WTC11 (cell line): ENCODE measurements around the gene STAMBPL1. TPM values are rescaled to one million over a fixed set of nuclear protein-coding genes. Genes with fewer than 3 reads are reported as not detected.

Experiments used
- ATAC-seq: fragments of 200-7000 bp; cut with Tn5 transposase; 2 replicates; pipeline ENCODE4 v1.10.0; 2021; ENCODE audit warnings: mild to moderate bottlenecking, moderate library complexity
- CTCF ChIA-PET: fragments of 300-600 bp; sonication (Branson Sonifier 250); formaldehyde crosslinking; loops from one replicate; lab custom pipeline; 2021; ENCODE audit warnings: antibody characterized with exemption; lab: Charles Lee
- POLR2A ChIA-PET: fragments of 350-600 bp; sonication (Branson Sonifier 250); formaldehyde crosslinking; loops from one replicate; lab custom pipeline; 2021; ENCODE audit warnings: antibody characterized with exemption; lab: Charles Lee
- DNase-seq: peaks from one replicate; pipeline ENCODE4 v3.0.0; 2021; ENCODE audit warnings: low spot score
- H3K27ac Mint-ChIP-seq: 2 replicates; pipeline ENCODE4 v1.8.0; 2021; ENCODE audit warnings: mixed read lengths
- H3K27me3 Mint-ChIP-seq: 2 replicates; pipeline ENCODE4 v1.8.0; 2021; ENCODE audit warnings: low read depth, mild to moderate bottlenecking, moderate library complexity, mixed read lengths
- H3K36me3 Mint-ChIP-seq: 2 replicates; pipeline ENCODE4 v1.8.0; 2021; ENCODE audit warnings: mixed read lengths
- H3K4me1 Mint-ChIP-seq: 2 replicates; pipeline ENCODE4 v1.8.0; 2022; ENCODE audit warnings: mixed read lengths
- H3K4me3 Mint-ChIP-seq: 2 replicates; pipeline ENCODE4 v1.8.0; 2021; ENCODE audit warnings: mild to moderate bottlenecking, moderate library complexity, mixed read lengths
- H3K9me3 Mint-ChIP-seq: 2 replicates; pipeline ENCODE4 v1.8.0; 2021; ENCODE audit warnings: mixed read lengths
- CREM ChIP-seq: sonication (generic); formaldehyde crosslinking; IDR thresholded peaks from 2 replicates; pipeline ENCODE4 v1.8.1; 2022; ENCODE audit warnings: mild to moderate bottlenecking, missing genetic modification reagents, moderate library complexity
- ESRRA ChIP-seq: sonication (generic); formaldehyde crosslinking; IDR thresholded peaks from 2 replicates; pipeline ENCODE4 v1.8.1; 2022; ENCODE audit warnings: mild to moderate bottlenecking, missing genetic modification reagents, borderline replicate concordance
- FOXK1 ChIP-seq: sonication (generic); formaldehyde crosslinking; IDR thresholded peaks from 2 replicates; pipeline ENCODE4 v1.8.0; 2022; ENCODE audit warnings: mild to moderate bottlenecking, moderate library complexity, missing genetic modification reagents
- GTF2I ChIP-seq: fragments of 250-450 bp; sonication (Bioruptor Pico); conservative IDR thresholded peaks from 2 replicates; pipeline ENCODE4 v1.4.0; 2021; ENCODE audit warnings: mild to moderate bottlenecking
- HMGA2 ChIP-seq: fragments of 250-450 bp; sonication (Bioruptor Pico); IDR thresholded peaks from 2 replicates; pipeline ENCODE4 v1.4.0; 2021; ENCODE audit warnings: mild to moderate bottlenecking, moderate library complexity
- JAZF1 ChIP-seq: fragments of 250-450 bp; sonication (Bioruptor Pico); IDR thresholded peaks from 2 replicates; pipeline ENCODE4 v1.9.0; 2021; ENCODE audit warnings: moderate library complexity, mild to moderate bottlenecking, inconsistent platforms
- MYBL2 ChIP-seq: sonication (generic); formaldehyde crosslinking; IDR thresholded peaks from 2 replicates; pipeline ENCODE4 v1.8.1; 2023; ENCODE audit warnings: mild to moderate bottlenecking, moderate library complexity, missing genetic modification reagents
- NFATC4 ChIP-seq: fragments of 250-450 bp; sonication (Bioruptor Pico); IDR thresholded peaks from 2 replicates; pipeline ENCODE4 v1.9.0; 2021; ENCODE audit warnings: mild to moderate bottlenecking
- NR1H2 ChIP-seq: sonication (generic); formaldehyde crosslinking; IDR thresholded peaks from 2 replicates; pipeline ENCODE4 v1.9.0; 2021; ENCODE audit warnings: mild to moderate bottlenecking, moderate library complexity, missing genetic modification reagents
- NR2C2 ChIP-seq: sonication (generic); formaldehyde crosslinking; IDR thresholded peaks from 2 replicates; pipeline ENCODE4 v1.8.0; 2022; ENCODE audit warnings: mild to moderate bottlenecking, missing genetic modification reagents
- SP1 ChIP-seq: sonication (generic); formaldehyde crosslinking; conservative IDR thresholded peaks from 2 replicates; pipeline ENCODE4 v1.8.1; 2022; ENCODE audit warnings: missing genetic modification reagents
- TEAD4 ChIP-seq: sonication (generic); formaldehyde crosslinking; IDR thresholded peaks from 2 replicates; pipeline ENCODE4 v1.8.0; 2022; ENCODE audit warnings: mild to moderate bottlenecking, missing genetic modification reagents
- ZBTB21 ChIP-seq: sonication (generic); formaldehyde crosslinking; IDR thresholded peaks from 2 replicates; pipeline ENCODE4 v1.8.1; 2023; ENCODE audit warnings: mild to moderate bottlenecking, missing genetic modification reagents, borderline replicate concordance
- ZNF423 ChIP-seq: fragments of 250-450 bp; sonication (Bioruptor Pico); IDR thresholded peaks from 2 replicates; pipeline ENCODE4 v2.1.2; 2022; ENCODE audit warnings: mild to moderate bottlenecking, moderate library complexity
- total RNA-seq: library from RNA; stranded (reverse); gene quantifications from 3 replicates; pipeline ENCODE4 v1.2.3, GENCODE V29; 2021
- TF ChIP-seq, protein P1 (sequence below): fragments of 250-450 bp; sonication (Bioruptor Pico); conservative IDR thresholded peaks from 2 replicates; pipeline ENCODE4 v1.9.0; 2021; ENCODE audit warnings: mild to moderate bottlenecking
- TF ChIP-seq, protein P2 (sequence below): fragments of 200-600 bp; IDR thresholded peaks from 2 replicates; pipeline ENCODE4 v1.8.0; 2022; ENCODE audit warnings: antibody characterized with exemption
- TF ChIP-seq, protein P3 (sequence below): sonication (generic); formaldehyde crosslinking; IDR thresholded peaks from 2 replicates; pipeline ENCODE4 v1.8.1; 2023; ENCODE audit warnings: mild to moderate bottlenecking, missing genetic modification reagents, borderline replicate concordance
- TF ChIP-seq, protein P4 (sequence below): fragments of 250-450 bp; sonication (Bioruptor Pico); IDR thresholded peaks from 2 replicates; pipeline ENCODE4 v2.1.2; 2022; ENCODE audit warnings: mild to moderate bottlenecking, moderate library complexity
- TF ChIP-seq, protein P5 (sequence below): fragments of 250-450 bp; sonication (Bioruptor Pico); IDR thresholded peaks from 2 replicates; pipeline ENCODE4 v1.9.0; 2021; ENCODE audit warnings: mild to moderate bottlenecking
- TF ChIP-seq, protein P6 (sequence below): sonication (generic); formaldehyde crosslinking; IDR thresholded peaks from 2 replicates; pipeline ENCODE4 v1.8.0; 2022; ENCODE audit warnings: mild to moderate bottlenecking, missing genetic modification reagents
- TF ChIP-seq, protein P7 (sequence below): sonication (generic); formaldehyde crosslinking; conservative IDR thresholded peaks from 2 replicates; pipeline ENCODE4 v1.8.1; 2022; ENCODE audit warnings: mild to moderate bottlenecking, missing genetic modification reagents

STAMBPL1 gene
- total RNA-seq, 1 experiment from 2014 or later = 3.9 TPM

DNA sequence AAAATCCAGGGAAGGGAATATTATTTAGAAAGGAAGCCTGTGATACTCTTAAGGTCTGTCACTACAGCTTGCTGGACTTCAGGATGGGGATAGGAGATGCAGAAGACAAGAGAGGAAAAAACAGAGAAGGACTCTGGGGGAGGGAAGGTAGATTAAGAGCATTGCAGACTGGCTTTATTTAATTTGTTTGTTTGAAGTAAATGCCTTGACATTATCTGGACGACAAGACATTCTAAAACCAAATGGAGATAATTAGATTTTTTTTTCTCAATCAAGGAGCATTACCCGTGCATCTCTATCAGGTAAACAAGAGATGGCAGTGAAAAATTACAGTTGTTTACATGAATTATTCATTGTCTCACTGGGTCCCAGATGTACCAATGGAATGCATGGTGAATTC, 48.2 kb downstream of the STAMBPL1 start (continued):
- TF ChIP-seq, protein P1, sequence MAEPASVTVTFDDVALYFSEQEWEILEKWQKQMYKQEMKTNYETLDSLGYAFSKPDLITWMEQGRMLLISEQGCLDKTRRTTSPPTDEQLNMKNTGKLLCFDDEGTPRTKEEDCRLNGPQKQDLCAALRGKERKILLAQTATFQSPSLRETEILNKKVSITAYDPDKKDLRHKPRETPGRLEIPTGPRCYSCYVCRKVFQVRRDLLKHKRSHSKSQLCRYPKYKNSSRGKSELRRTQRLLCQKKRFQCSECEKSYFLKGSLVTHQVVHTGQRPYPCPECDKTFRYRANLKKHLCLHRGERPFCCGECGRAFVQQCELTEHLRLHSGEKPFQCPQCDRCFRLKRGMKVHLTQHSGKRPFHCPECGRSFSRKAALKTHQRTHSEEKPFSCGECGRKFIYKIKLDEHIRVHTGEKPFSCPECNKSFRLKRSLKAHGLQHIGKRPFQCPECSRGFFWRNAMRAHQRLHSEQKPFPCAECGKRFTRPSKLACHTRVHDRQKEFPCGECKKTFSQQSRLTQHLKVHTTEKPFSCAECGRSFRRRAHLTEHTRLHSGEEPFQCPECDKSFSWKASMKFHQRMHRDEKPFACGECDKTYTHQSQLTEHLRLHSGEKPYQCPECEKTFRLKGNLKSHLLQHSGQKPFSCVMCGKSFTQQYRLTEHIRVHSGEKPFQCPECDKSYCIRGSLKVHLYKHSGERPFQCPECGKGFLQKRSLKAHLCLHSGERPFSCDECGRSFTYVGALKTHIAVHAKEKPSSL (CRISPR knock-in tag) = no peak
- TF ChIP-seq, protein P2, sequence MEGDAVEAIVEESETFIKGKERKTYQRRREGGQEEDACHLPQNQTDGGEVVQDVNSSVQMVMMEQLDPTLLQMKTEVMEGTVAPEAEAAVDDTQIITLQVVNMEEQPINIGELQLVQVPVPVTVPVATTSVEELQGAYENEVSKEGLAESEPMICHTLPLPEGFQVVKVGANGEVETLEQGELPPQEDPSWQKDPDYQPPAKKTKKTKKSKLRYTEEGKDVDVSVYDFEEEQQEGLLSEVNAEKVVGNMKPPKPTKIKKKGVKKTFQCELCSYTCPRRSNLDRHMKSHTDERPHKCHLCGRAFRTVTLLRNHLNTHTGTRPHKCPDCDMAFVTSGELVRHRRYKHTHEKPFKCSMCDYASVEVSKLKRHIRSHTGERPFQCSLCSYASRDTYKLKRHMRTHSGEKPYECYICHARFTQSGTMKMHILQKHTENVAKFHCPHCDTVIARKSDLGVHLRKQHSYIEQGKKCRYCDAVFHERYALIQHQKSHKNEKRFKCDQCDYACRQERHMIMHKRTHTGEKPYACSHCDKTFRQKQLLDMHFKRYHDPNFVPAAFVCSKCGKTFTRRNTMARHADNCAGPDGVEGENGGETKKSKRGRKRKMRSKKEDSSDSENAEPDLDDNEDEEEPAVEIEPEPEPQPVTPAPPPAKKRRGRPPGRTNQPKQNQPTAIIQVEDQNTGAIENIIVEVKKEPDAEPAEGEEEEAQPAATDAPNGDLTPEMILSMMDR = no peak
- TF ChIP-seq JAZF1 (CRISPR knock-in tag) = no peak
- no peak for TF ChIP-seq NR2C2 (CRISPR knock-in tag)
- TF ChIP-seq, protein P3, sequence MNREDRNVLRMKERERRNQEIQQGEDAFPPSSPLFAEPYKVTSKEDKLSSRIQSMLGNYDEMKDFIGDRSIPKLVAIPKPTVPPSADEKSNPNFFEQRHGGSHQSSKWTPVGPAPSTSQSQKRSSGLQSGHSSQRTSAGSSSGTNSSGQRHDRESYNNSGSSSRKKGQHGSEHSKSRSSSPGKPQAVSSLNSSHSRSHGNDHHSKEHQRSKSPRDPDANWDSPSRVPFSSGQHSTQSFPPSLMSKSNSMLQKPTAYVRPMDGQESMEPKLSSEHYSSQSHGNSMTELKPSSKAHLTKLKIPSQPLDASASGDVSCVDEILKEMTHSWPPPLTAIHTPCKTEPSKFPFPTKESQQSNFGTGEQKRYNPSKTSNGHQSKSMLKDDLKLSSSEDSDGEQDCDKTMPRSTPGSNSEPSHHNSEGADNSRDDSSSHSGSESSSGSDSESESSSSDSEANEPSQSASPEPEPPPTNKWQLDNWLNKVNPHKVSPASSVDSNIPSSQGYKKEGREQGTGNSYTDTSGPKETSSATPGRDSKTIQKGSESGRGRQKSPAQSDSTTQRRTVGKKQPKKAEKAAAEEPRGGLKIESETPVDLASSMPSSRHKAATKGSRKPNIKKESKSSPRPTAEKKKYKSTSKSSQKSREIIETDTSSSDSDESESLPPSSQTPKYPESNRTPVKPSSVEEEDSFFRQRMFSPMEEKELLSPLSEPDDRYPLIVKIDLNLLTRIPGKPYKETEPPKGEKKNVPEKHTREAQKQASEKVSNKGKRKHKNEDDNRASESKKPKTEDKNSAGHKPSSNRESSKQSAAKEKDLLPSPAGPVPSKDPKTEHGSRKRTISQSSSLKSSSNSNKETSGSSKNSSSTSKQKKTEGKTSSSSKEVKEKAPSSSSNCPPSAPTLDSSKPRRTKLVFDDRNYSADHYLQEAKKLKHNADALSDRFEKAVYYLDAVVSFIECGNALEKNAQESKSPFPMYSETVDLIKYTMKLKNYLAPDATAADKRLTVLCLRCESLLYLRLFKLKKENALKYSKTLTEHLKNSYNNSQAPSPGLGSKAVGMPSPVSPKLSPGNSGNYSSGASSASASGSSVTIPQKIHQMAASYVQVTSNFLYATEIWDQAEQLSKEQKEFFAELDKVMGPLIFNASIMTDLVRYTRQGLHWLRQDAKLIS (CRISPR knock-in tag) = no peak
- no peak for TF ChIP-seq HMGA2 (CRISPR knock-in tag)
- TF ChIP-seq, protein P4, sequence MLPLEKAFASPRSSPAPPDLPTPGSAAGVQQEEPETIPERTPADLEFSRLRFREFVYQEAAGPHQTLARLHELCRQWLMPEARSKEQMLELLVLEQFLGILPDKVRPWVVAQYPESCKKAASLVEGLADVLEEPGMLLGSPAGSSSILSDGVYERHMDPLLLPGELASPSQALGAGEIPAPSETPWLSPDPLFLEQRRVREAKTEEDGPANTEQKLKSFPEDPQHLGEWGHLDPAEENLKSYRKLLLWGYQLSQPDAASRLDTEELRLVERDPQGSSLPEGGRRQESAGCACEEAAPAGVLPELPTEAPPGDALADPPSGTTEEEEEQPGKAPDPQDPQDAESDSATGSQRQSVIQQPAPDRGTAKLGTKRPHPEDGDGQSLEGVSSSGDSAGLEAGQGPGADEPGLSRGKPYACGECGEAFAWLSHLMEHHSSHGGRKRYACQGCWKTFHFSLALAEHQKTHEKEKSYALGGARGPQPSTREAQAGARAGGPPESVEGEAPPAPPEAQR = no peak
- no peak for TF ChIP-seq ESRRA (CRISPR knock-in tag)
- TF ChIP-seq MYBL2 (CRISPR knock-in tag) = no peak
- TF ChIP-seq CREM = no peak

DNA sequence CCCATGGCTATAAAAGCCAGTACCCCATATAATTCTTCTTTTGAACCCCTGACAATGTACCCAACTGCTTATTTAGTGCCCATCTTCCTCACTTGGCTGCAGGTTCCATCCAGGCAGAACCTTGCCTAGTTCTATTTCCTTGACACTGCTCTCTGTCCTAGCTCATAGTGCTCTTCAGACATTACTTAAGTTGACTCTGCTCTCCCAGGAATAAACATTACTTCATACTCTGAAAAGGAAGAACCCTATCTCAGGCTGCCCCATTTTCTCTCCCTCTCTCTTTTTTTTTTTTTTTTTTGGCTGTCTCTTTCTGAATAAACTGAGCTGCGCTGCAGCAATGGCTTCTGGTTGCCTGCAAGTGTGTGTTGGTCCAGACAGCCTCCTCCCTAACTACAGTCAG, 51.5 kb downstream of the STAMBPL1 start:
- H3K4me3 Mint-ChIP-seq = no peak overlapping the region
- ATAC-seq = no peak
- H3K27ac Mint-ChIP-seq = no peak overlapping the region
- peaks cover 21% of the 10 kb centered on the region for H3K4me1 Mint-ChIP-seq
- CTCF ChIA-PET = interaction anchor here (0.6 to 1.6 kb wide), 5 partner anchors 59 to 288 kb away, joined by 3 to 5 read pairs (median 4); no protein-coding TSS in a partner anchor
- H3K9me3 Mint-ChIP-seq = no peaks in the 10 kb centered on the region
- DNase-seq = no peak
- H3K27me3 Mint-ChIP-seq = no peaks in the 10 kb centered on the region
- H3K36me3 Mint-ChIP-seq = no peaks in the 10 kb centered on the region
- POLR2A ChIA-PET = no interaction called here
- no peak for TF ChIP-seq ZNF423
- no peak for TF ChIP-seq NR1H2 (CRISPR knock-in tag)
- no peak for TF ChIP-seq FOXK1 (CRISPR knock-in tag)
- TF ChIP-seq TEAD4 = no peak
- TF ChIP-seq, protein P5, sequence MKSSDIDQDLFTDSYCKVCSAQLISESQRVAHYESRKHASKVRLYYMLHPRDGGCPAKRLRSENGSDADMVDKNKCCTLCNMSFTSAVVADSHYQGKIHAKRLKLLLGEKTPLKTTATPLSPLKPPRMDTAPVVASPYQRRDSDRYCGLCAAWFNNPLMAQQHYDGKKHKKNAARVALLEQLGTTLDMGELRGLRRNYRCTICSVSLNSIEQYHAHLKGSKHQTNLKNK (CRISPR knock-in tag) = no peak
- TF ChIP-seq SP1 (CRISPR knock-in tag) = no peak
- TF ChIP-seq JAZF1 (CRISPR knock-in tag) = no peak
- TF ChIP-seq, protein P3 (CRISPR knock-in tag) = no peak
- TF ChIP-seq, protein P6, sequence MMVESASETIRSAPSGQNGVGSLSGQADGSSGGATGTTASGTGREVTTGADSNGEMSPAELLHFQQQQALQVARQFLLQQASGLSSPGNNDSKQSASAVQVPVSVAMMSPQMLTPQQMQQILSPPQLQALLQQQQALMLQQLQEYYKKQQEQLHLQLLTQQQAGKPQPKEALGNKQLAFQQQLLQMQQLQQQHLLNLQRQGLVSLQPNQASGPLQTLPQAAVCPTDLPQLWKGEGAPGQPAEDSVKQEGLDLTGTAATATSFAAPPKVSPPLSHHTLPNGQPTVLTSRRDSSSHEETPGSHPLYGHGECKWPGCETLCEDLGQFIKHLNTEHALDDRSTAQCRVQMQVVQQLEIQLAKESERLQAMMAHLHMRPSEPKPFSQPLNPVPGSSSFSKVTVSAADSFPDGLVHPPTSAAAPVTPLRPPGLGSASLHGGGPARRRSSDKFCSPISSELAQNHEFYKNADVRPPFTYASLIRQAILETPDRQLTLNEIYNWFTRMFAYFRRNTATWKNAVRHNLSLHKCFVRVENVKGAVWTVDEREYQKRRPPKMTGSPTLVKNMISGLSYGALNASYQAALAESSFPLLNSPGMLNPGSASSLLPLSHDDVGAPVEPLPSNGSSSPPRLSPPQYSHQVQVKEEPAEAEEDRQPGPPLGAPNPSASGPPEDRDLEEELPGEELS (CRISPR knock-in tag) = no peak
- TF ChIP-seq, protein P7, sequence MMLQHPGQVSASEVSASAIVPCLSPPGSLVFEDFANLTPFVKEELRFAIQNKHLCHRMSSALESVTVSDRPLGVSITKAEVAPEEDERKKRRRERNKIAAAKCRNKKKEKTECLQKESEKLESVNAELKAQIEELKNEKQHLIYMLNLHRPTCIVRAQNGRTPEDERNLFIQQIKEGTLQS = no peak
- TF ChIP-seq GTF2I (CRISPR knock-in tag) = no peak
- no peak for TF ChIP-seq ZBTB21 (CRISPR knock-in tag)
- no peak for TF ChIP-seq NFATC4 (CRISPR knock-in tag)
